GM12801 (cell line): Measurements from ENCODE around the gene LGI2.

Experiments
- TF ChIP-seq, protein P1 (sequence below): IDR thresholded peaks from one replicate; pipeline ENCODE4 v1.5.1; 2011; ENCODE audit warnings: control low read depth; ENCODE audit not compliant: insufficient read length; ENCODE audit errors: extremely low read depth

The LGI2 gene

DNA sequence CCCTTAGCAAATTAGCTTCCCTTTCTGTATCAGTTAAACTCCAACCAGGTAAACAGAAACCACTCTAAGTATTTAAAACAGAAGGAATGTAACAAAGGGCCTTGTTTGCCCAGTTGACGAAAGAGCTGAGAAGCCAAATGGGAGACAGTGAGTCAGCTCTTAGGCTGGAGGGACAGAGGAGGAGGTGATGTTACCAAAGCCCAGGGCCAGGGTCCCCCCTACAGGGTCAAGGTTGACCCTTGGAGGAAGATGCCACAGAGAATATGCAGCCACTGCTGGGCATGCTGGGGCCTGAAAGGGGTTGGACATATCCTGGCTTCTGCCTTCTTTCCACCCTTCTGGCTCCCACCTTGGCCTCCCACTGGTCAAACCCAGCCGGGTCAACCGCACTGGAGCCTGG lies 38.3 kb upstream of the LGI2 start:
- TF ChIP-seq, protein P1, sequence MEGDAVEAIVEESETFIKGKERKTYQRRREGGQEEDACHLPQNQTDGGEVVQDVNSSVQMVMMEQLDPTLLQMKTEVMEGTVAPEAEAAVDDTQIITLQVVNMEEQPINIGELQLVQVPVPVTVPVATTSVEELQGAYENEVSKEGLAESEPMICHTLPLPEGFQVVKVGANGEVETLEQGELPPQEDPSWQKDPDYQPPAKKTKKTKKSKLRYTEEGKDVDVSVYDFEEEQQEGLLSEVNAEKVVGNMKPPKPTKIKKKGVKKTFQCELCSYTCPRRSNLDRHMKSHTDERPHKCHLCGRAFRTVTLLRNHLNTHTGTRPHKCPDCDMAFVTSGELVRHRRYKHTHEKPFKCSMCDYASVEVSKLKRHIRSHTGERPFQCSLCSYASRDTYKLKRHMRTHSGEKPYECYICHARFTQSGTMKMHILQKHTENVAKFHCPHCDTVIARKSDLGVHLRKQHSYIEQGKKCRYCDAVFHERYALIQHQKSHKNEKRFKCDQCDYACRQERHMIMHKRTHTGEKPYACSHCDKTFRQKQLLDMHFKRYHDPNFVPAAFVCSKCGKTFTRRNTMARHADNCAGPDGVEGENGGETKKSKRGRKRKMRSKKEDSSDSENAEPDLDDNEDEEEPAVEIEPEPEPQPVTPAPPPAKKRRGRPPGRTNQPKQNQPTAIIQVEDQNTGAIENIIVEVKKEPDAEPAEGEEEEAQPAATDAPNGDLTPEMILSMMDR: no peak

DNA sequence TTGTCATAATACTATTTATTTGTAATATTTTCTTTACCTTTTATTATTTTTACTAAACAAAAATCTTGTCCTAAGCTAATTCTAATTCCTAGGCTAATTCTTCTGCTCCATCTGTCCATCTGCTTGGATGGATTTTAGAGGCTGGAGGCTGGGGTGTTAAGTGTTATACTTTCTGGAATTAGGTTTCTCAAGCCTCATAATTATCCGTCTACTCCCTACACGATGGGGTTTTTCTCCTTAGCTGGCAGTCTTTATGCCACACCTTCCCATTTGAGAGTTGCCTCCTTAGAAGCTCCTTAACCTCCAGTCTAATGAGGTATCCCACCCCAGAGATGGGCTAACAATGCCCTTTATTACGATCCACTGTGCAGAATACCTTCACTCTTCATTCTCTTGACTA lies 37.6 kb upstream of the LGI2 start:
- TF ChIP-seq, protein P1: no peak

DNA sequence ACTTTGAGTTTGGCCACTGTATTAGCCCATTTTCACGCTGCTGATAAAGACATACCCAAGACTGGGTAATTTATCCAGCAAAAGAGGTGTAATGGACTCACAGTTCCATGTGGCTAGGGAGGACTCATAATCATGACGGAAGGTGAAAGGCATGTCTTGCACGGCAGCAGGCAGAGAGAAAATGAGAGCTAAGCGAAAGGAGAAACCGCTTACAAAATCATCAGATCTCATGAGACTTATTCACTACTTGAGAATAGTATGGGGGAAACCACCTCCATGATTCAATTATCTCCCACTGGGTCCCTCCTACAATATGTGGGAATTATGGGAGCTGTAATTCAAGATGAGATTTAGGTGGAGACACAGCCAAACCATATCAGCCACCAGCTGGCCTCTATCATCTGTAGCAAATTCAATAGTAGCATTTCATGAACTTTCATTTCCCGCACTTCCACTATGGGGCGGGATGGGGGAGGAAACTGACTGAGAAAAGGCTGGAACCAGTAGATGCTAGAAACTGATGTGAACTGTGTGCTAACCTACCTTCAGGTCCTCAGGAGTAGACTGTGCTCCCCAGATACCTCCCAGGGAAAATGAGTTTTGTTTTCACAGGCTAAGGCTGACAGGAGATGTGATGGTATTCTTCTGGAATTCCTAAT lies 35.3 kb upstream of the LGI2 start:
- TF ChIP-seq, protein P1: no peak

DNA sequence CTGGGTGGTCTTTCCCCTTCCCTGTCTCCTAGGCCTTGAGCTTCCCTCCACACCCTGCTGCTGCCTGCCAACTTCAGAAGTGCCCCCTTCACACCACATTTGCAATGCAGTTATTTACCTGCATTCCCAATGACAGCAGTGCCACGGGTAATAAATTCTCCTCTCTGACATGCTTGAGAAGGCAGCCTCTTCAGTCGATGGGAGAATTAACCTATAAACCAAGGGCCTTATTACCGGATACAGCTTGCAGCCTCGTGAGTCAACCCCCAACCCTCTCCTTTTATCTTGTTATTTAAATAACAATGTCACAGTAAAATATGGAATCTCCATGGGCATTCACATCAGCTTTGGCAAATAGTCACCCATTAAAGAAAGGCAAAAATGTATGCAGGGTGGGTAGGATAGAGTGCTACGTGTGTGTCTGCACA lies 34.7 kb upstream of the LGI2 start:
- TF ChIP-seq, protein P1: no peak

DNA sequence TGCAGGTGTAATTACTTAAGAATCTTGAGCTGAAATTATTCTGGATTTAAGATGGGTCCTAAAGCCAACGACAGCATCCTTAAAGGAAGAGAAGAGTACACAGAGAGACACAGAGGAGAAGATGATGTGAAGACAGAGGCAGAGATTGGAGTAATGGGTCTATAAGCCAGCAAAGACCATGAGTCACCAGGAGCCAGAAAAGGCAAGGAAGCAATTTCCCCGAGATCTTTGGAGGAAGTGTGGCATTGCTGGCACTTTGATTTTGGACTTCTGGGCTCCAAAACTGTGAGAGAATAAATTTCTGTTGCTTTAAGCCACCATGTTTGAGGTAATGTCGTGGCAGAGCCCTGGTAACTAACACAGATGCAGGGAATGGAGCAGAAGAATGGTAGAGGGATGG lies 32.4 kb upstream of the LGI2 start:
- TF ChIP-seq, protein P1: no peak

DNA sequence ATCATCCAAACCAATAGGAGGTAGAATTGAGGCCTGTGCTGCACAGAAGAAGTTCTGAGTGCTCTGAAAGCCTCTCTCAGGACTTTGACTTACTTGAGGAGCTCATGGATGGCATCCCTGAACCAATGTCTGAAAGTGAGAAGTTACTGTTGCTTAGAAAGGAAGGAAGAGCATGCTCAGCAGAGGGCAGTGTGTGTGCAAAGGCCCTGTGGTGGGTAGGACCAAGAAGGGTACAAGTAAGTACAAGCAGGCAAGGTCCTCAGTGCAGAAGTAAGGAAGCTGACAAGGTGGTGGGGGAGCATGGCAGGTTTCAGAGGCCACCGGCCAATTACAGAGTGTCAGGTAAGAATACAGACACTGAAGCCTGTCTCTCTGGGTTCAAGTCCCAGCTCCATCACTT lies 31.4 kb upstream of the LGI2 start:
- TF ChIP-seq, protein P1: no peak

DNA sequence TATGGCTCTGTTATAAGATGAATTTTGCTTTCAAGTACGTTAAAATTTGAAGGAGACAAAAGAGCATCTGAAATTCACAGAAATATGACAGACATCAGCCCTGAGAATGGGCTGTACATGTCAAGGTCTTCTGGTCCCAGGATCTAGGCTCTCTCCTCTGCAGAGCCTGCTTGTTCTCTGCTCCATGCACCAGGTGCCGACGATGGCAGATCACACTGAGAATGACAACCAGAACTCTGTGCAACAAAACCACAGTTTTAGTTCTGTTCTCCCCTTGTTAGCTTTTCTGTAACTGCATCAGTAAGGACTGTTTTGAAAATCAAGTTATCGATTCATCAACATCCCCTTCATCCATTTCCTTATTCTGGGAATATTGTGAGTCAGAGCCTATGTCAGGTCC lies 30.9 kb upstream of the LGI2 start:
- TF ChIP-seq, protein P1: no peak
